Gastroesophageal sphincter (tissue), 3 donors: ENCODE measurements around the gene FBXW11.

Experiments used
- CTCF ChIP-seq, 4 experiments: fragments of 200-600 bp in 2 of 4; fragments of 450-650 bp in 2 of 4; sonication (generic) in 1 of 4; IDR thresholded peaks; one replicate each; pipeline ENCODE4 v1.5.1; 2017 to 2019; ENCODE audit warnings: antibody characterized with exemption in 4 of 4, mild to moderate bottlenecking in 2 of 4, moderate library complexity in 2 of 4
- EP300 ChIP-seq: sonication (generic); formaldehyde crosslinking; IDR thresholded peaks from one replicate; pipeline ENCODE4 v1.6.1; 2017; ENCODE audit warnings: antibody characterized with exemption, mild to moderate bottlenecking
- POLR2A ChIP-seq, 2 donors: fragments of 450-650 bp; IDR thresholded peaks; one replicate each; pipeline ENCODE4 v1.6.1; 2017; ENCODE audit warnings: antibody characterized with exemption in 2 of 2, mild to moderate bottlenecking in 2 of 2, moderate library complexity in 1 of 2
- POLR2AphosphoS5 ChIP-seq: sonication (generic); formaldehyde crosslinking; IDR thresholded peaks from one replicate; pipeline ENCODE4 v1.6.1; 2017; ENCODE audit warnings: antibody characterized with exemption

DNA sequence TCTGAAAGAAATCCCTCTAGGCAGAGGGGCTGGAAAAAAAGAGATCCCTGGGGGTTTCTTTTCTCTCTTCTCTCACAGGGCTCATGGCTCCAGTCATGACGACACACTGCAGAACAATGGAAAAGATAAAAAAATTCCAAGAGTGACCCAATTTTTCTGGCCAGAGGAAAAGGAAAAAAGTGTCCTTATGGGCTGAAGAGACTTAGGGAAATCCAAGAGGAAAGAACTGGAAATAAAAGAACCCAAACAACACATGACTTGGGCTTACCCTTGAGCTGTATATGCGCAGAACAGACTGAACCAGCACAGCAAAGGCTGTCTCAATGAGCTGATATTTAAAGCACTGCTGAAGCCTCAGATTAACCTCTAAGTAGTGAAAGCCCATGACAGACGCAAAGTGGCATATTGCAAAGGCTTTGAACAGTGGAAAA, 118.4 kb downstream of the FBXW11 start:
- TF ChIP-seq CTCF (IDR thresholded peaks at IDR 0.05) (no peak), POLR2A (IDR thresholded peaks at IDR 0.05) (no peak), POLR2AphosphoS5 (no peak), EP300 (no peak)
